HepG2 (cell line): ENCODE results near the gene PIM3. TPM values are rescaled to one million over a fixed set of nuclear protein-coding genes. Genes with fewer than 3 reads are reported as not detected.

Experiments used
- HCFC1 ChIP-seq: fragments of 150-350 bp; IDR thresholded peaks from 2 replicates; pipeline ENCODE4 v1.6.1; 2014; ENCODE audit warnings: low read depth, low read length
- NKX3-1 ChIP-seq: sonication (generic); formaldehyde crosslinking; IDR thresholded peaks from 2 replicates; pipeline ENCODE4 v1.5.0; 2020; ENCODE audit warnings: missing genetic modification reagents
- NR2F1 ChIP-seq, 2 experiments: fragments of 450-650 bp in 1 of 2; formaldehyde crosslinking in 1 of 2; IDR thresholded peaks; 2 replicates each; pipeline versions ENCODE4 v1.5.0 to v1.6.1; 2016 to 2020; ENCODE audit warnings: mild to moderate bottlenecking in 1 of 2, missing compliant biosample characterization in 1 of 2, missing genetic modification reagents in 1 of 2, moderate library complexity in 1 of 2
- SRSF4 ChIP-seq: fragments of 200-400 bp; formaldehyde crosslinking; IDR thresholded peaks from one replicate; pipeline ENCODE4 v1.6.1; 2018; ENCODE audit warnings: mild to moderate bottlenecking, low read depth, low read length, moderate library complexity; ENCODE audit not compliant: poor library complexity, severe bottlenecking
- TSC22D2 ChIP-seq: sonication (generic); formaldehyde crosslinking; IDR thresholded peaks from 2 replicates; pipeline ENCODE4 v1.5.1; 2020; ENCODE audit warnings: missing genetic modification reagents, mild to moderate bottlenecking, borderline replicate concordance
- ZNF468 ChIP-seq: sonication (generic); formaldehyde crosslinking; IDR thresholded peaks from 2 replicates; pipeline ENCODE4 v1.8.0; 2022; ENCODE audit warnings: mild to moderate bottlenecking, moderate library complexity, missing genetic modification reagents
- ZNF496 ChIP-seq: sonication (generic); formaldehyde crosslinking; IDR thresholded peaks from 2 replicates; pipeline ENCODE4 v1.8.1; 2023; ENCODE audit warnings: mild to moderate bottlenecking, moderate library complexity, missing genetic modification reagents; ENCODE audit not compliant: insufficient replicate concordance
- ZNF746 ChIP-seq: sonication (generic); formaldehyde crosslinking; IDR thresholded peaks from 2 replicates; pipeline ENCODE4 v1.8.0; 2022; ENCODE audit warnings: mild to moderate bottlenecking, missing genetic modification reagents
- ZNF841 ChIP-seq: sonication (generic); formaldehyde crosslinking; IDR thresholded peaks from 2 replicates; pipeline ENCODE4 v1.8.1; 2023; ENCODE audit warnings: missing genetic modification reagents, borderline replicate concordance
- polyA plus RNA-seq, 8 experiments: library from polyadenylated mRNA; depleted of rRNA in 3 of 8; stranded (reverse) in 7 of 8; unstranded in 1 of 8; fragments of >200 nt; fragmentation: Illumina TruSeq in 4 of 8; extraction: Trizol in 4 of 8; gene quantifications; 2 replicates each; pipeline versions ENCODE4 v1.2.1 to v1.2.3, GENCODE V29; 2011 to 2016; ENCODE audit warnings: low read depth in 4 of 8, missing spikeins in 1 of 8, mixed read lengths in 1 of 8; ENCODE audit not compliant: insufficient read depth in 1 of 8
- total RNA-seq, 5 experiments: library from RNA; depleted of rRNA; stranded (reverse); fragments of >200 nt; fragmentation: Illumina TruSeq; extraction: Trizol; gene quantifications; 2 replicates each; pipeline ENCODE4 v1.2.3, GENCODE V29; 2016; ENCODE audit warnings: low read depth in 1 of 5
- TF ChIP-seq, protein P1 (sequence below): IDR thresholded peaks from 2 replicates; pipeline ENCODE4 v1.6.1; 2016; ENCODE audit warnings: low read depth, missing genetic modification reagents, missing compliant biosample characterization
- TF ChIP-seq, protein P2 (sequence below): sonication (generic); formaldehyde crosslinking; IDR thresholded peaks from 2 replicates; pipeline ENCODE4 v1.5.0; 2020; ENCODE audit warnings: missing genetic modification reagents
- TF ChIP-seq, protein P3 (sequence below): sonication (generic); formaldehyde crosslinking; IDR thresholded peaks from 2 replicates; pipeline ENCODE4 v1.4.0; 2020; ENCODE audit warnings: missing genetic modification reagents, borderline replicate concordance
- TF ChIP-seq, protein P4 (sequence below): sonication (generic); formaldehyde crosslinking; IDR thresholded peaks from 2 replicates; pipeline ENCODE4 v1.4.0; 2020; ENCODE audit warnings: missing genetic modification reagents, borderline replicate concordance

Gene PIM3
- total and polyA plus RNA-seq, 2 of the 13 experiments (the other 11 are each of a cell fraction or from before 2014, with no cell fraction given), result 21.6 to 31.2 TPM

DNA sequence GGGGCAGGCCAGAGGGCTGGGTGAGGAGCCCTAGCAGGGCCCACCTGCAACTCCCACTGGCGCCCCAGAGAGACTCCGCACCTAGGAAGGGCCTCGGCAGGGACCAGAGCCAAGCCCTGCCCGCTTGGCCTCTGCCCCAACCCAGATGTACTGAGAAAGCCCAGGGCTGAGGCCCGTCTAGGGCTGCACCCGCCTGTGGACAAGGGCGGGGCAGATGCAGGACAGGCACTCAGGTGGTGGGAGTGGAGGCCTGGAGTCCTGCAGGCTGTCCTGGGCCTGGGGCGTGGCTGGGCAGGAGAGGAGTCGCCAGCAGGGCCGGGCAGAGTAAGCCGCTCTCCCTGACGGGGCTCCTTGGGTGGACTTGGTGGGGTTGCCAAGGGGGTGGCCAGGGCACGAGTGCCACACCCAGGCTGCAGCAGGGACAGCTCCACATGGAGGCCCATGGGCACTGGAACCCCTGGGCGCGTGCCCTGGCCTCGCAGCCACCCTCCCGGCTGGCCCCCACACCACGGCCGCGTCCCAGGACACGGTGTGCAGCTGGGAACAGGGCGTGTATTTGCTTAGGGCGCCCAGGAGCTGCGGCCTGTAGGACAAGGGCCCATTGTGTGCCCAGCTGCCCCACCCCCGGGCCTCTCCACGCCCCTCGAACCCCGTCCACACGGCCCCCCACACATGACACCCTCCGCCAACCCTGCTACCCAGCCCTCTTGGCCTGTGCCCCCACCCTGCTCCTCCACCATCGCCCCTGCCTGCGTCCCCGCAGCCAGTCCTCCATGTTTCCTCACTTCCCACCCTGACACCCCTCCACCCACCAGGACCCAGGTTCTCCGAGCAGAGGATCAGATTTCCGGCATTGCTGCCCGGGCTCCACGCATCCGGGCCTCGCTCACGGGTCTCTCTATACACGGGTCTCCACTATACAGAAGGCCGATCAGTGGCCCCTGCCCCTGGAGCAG lies 11.3 kb upstream of the PIM3 start (continued):
- TF ChIP-seq, protein P1, sequence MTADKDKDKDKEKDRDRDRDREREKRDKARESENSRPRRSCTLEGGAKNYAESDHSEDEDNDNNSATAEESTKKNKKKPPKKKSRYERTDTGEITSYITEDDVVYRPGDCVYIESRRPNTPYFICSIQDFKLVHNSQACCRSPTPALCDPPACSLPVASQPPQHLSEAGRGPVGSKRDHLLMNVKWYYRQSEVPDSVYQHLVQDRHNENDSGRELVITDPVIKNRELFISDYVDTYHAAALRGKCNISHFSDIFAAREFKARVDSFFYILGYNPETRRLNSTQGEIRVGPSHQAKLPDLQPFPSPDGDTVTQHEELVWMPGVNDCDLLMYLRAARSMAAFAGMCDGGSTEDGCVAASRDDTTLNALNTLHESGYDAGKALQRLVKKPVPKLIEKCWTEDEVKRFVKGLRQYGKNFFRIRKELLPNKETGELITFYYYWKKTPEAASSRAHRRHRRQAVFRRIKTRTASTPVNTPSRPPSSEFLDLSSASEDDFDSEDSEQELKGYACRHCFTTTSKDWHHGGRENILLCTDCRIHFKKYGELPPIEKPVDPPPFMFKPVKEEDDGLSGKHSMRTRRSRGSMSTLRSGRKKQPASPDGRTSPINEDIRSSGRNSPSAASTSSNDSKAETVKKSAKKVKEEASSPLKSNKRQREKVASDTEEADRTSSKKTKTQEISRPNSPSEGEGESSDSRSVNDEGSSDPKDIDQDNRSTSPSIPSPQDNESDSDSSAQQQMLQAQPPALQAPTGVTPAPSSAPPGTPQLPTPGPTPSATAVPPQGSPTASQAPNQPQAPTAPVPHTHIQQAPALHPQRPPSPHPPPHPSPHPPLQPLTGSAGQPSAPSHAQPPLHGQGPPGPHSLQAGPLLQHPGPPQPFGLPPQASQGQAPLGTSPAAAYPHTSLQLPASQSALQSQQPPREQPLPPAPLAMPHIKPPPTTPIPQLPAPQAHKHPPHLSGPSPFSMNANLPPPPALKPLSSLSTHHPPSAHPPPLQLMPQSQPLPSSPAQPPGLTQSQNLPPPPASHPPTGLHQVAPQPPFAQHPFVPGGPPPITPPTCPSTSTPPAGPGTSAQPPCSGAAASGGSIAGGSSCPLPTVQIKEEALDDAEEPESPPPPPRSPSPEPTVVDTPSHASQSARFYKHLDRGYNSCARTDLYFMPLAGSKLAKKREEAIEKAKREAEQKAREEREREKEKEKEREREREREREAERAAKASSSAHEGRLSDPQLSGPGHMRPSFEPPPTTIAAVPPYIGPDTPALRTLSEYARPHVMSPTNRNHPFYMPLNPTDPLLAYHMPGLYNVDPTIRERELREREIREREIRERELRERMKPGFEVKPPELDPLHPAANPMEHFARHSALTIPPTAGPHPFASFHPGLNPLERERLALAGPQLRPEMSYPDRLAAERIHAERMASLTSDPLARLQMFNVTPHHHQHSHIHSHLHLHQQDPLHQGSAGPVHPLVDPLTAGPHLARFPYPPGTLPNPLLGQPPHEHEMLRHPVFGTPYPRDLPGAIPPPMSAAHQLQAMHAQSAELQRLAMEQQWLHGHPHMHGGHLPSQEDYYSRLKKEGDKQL (CRISPR knock-in tag), result 0 out of 2 replicates have a peak, but pooled peaks have one; percentile 22
- TF ChIP-seq NKX3-1 (CRISPR knock-in tag), result peak; percentile 89; the same call in 1 of the 2 replicates
- TF ChIP-seq, protein P2, sequence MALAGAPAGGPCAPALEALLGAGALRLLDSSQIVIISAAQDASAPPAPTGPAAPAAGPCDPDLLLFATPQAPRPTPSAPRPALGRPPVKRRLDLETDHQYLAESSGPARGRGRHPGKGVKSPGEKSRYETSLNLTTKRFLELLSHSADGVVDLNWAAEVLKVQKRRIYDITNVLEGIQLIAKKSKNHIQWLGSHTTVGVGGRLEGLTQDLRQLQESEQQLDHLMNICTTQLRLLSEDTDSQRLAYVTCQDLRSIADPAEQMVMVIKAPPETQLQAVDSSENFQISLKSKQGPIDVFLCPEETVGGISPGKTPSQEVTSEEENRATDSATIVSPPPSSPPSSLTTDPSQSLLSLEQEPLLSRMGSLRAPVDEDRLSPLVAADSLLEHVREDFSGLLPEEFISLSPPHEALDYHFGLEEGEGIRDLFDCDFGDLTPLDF (CRISPR knock-in tag), result peak; percentile 22; the same call in 1 of the 2 replicates
- 0 out of 2 replicates have a peak, but pooled peaks have one; percentile 41 for TF ChIP-seq TSC22D2 (CRISPR knock-in tag)
- TF ChIP-seq ZNF468 (CRISPR knock-in tag), result 0 out of 2 replicates have a peak, but pooled peaks have one; percentile 7
- TF ChIP-seq SRSF4, result no peak
- TF ChIP-seq ZNF746 (CRISPR knock-in tag), result peak; percentile 89
- TF ChIP-seq ZNF841 (CRISPR knock-in tag), result no peak
- TF ChIP-seq HCFC1, result no peak
- TF ChIP-seq, protein P3, sequence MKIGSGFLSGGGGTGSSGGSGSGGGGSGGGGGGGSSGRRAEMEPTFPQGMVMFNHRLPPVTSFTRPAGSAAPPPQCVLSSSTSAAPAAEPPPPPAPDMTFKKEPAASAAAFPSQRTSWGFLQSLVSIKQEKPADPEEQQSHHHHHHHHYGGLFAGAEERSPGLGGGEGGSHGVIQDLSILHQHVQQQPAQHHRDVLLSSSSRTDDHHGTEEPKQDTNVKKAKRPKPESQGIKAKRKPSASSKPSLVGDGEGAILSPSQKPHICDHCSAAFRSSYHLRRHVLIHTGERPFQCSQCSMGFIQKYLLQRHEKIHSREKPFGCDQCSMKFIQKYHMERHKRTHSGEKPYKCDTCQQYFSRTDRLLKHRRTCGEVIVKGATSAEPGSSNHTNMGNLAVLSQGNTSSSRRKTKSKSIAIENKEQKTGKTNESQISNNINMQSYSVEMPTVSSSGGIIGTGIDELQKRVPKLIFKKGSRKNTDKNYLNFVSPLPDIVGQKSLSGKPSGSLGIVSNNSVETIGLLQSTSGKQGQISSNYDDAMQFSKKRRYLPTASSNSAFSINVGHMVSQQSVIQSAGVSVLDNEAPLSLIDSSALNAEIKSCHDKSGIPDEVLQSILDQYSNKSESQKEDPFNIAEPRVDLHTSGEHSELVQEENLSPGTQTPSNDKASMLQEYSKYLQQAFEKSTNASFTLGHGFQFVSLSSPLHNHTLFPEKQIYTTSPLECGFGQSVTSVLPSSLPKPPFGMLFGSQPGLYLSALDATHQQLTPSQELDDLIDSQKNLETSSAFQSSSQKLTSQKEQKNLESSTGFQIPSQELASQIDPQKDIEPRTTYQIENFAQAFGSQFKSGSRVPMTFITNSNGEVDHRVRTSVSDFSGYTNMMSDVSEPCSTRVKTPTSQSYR (CRISPR knock-in tag), result peak; percentile 77; the same call in 1 of the 2 replicates
- TF ChIP-seq, protein P4, sequence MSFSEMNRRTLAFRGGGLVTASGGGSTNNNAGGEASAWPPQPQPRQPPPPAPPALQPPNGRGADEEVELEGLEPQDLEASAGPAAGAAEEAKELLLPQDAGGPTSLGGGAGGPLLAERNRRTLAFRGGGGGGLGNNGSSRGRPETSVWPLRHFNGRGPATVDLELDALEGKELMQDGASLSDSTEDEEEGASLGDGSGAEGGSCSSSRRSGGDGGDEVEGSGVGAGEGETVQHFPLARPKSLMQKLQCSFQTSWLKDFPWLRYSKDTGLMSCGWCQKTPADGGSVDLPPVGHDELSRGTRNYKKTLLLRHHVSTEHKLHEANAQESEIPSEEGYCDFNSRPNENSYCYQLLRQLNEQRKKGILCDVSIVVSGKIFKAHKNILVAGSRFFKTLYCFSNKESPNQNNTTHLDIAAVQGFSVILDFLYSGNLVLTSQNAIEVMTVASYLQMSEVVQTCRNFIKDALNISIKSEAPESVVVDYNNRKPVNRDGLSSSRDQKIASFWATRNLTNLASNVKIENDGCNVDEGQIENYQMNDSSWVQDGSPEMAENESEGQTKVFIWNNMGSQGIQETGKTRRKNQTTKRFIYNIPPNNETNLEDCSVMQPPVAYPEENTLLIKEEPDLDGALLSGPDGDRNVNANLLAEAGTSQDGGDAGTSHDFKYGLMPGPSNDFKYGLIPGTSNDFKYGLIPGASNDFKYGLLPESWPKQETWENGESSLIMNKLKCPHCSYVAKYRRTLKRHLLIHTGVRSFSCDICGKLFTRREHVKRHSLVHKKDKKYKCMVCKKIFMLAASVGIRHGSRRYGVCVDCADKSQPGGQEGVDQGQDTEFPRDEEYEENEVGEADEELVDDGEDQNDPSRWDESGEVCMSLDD (CRISPR knock-in tag), result peak; percentile 95
- TF ChIP-seq ZNF496 (CRISPR knock-in tag), result no peak
- TF ChIP-seq NR2F1 (CRISPR knock-in tag; IDR thresholded peaks at IDR 0.05), result peak in 1 of 2 experiments; percentile 10; a peak in 1 of 4 replicates
